Erythroblast (primary cell): ENCODE measurements around the gene BBIP1.

Experiments
- GATA1 ChIP-seq: IDR thresholded peaks from 2 replicates; pipeline ENCODE4 v1.6.1; 2011; ENCODE audit warnings: low read depth, mild to moderate bottlenecking, control low read depth, low read length, moderate library complexity
- POLR2A ChIP-seq: IDR thresholded peaks from 2 replicates; pipeline ENCODE4 v1.6.1; 2011; ENCODE audit warnings: mild to moderate bottlenecking, low read length

DNA sequence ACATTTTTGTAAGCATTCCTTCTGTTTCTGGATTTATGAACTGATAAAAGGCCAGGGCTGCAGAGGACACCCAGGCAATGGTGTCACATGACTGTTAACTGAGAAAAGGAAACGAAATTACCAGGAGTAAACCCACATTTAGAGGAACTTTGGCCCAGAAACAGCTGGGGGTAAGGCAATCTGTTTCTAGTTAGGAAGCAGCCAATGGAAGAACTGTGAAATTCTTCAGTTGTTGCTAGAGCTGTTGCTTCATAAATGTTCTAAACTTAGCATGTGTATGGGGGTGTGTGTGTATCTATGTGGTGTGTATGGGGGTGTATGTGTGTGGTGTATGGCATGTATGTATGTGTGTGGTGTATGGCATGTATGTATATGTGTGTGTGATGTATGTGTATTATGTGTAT lies 59.0 kb downstream of the BBIP1 start:
- no peak for TF ChIP-seq POLR2A
- no peak for TF ChIP-seq GATA1
